CD1c-positive myeloid dendritic cell (primary cell): ENCODE measurements around the gene MYCBPAP.

Experiments
- DNase-seq: peaks from one replicate; pipeline ENCODE4 v3.0.0-alpha.2; 2016; ENCODE audit errors: extremely low spot score

The MYCBPAP gene

GRCh38 chr17:50487213-50488096 lies 20.8 kb upstream of the MYCBPAP start:
- DNase-seq, result no peak

GRCh38 chr17:50488880-50489279 lies 19.4 kb upstream of the MYCBPAP start:
- no peak for DNase-seq

GRCh38 chr17:50491505-50491904 lies 16.7 kb upstream of the MYCBPAP start:
- no peak for DNase-seq

- no peak for DNase-seq
Observed at GRCh38 chr17:50492214-50492613, 16.0 kb upstream of the MYCBPAP start.

GRCh38 chr17:50493744-50494143 lies 14.5 kb upstream of the MYCBPAP start:
- no peak for DNase-seq

GRCh38 chr17:50495217-50495823 lies 12.9 kb upstream of the MYCBPAP start:
- DNase-seq, result no peak

- DNase-seq, result no peak
Observed at GRCh38 chr17:50495918-50496317, 12.3 kb upstream of the MYCBPAP start.

GRCh38 chr17:50498021-50498874 lies 10.0 kb upstream of the MYCBPAP start:
- DNase-seq, result no peak

GRCh38 chr17:50499270-50499669 lies 9.0 kb upstream of the MYCBPAP start:
- DNase-seq, result no peak

GRCh38 chr17:50499721-50500120 lies 8.5 kb upstream of the MYCBPAP start:
- DNase-seq, result no peak

- DNase-seq, result peak; percentile 37
Observed at GRCh38 chr17:50501054-50501453, 7.2 kb upstream of the MYCBPAP start.

- DNase-seq, result no peak
Observed at GRCh38 chr17:50502301-50502990, 5.8 kb upstream of the MYCBPAP start.

GRCh38 chr17:50505591-50506130 lies 2.6 kb upstream of the MYCBPAP start:
- DNase-seq, result peak; percentile 41

- no peak for DNase-seq
Observed at GRCh38 chr17:50506298-50506697, 1.9 kb upstream of the MYCBPAP start.

GRCh38 chr17:50508573-50509460 lies 578 bp downstream of the MYCBPAP start:
- DNase-seq, result no peak

GRCh38 chr17:50511058-50511457 lies 2.8 kb downstream of the MYCBPAP start:
- peak; percentile 7 for DNase-seq

- no peak for DNase-seq
Observed at GRCh38 chr17:50513495-50513894, 5.3 kb downstream of the MYCBPAP start.

- DNase-seq, result no peak
Observed at GRCh38 chr17:50514388-50514787, 6.1 kb downstream of the MYCBPAP start.

GRCh38 chr17:50514936-50515702 lies 6.9 kb downstream of the MYCBPAP start:
- DNase-seq, result peak; percentile 15

GRCh38 chr17:50517011-50517410 lies 8.8 kb downstream of the MYCBPAP start:
- no peak for DNase-seq
